HG03280 (cell line): ENCODE results near the gene RIC8B.

ENCODE experiments used
- ATAC-seq: cut with Tn5 transposase; IDR thresholded peaks from one replicate; pipeline ENCODE4 v1.9.1; 2021; ENCODE audit warnings: mild to moderate bottlenecking, moderate library complexity; ENCODE audit not compliant: unreplicated experiment

The RIC8B gene

GRCh38 chr12:106758349-106759110 lies 16.0 kb upstream of the RIC8B start:
- ATAC-seq: no peak

- no peak for ATAC-seq
Observed at GRCh38 chr12:106759526-106760183, 14.8 kb upstream of the RIC8B start.

- peak; percentile 99 for ATAC-seq
Observed at GRCh38 chr12:106760184-106760531, 14.3 kb upstream of the RIC8B start.

- ATAC-seq: no peak
Observed at GRCh38 chr12:106764220-106764619, 10.3 kb upstream of the RIC8B start.

GRCh38 chr12:106764738-106765137 lies 9.7 kb upstream of the RIC8B start:
- no peak for ATAC-seq

GRCh38 chr12:106766393-106766826 lies 8.1 kb upstream of the RIC8B start:
- no peak for ATAC-seq

GRCh38 chr12:106767206-106767605 lies 7.3 kb upstream of the RIC8B start:
- no peak for ATAC-seq

GRCh38 chr12:106767954-106768822 lies 6.3 kb upstream of the RIC8B start:
- ATAC-seq: no peak

GRCh38 chr12:106769078-106769477 lies 5.4 kb upstream of the RIC8B start:
- no peak for ATAC-seq

GRCh38 chr12:106769546-106769945 lies 4.9 kb upstream of the RIC8B start:
- ATAC-seq: no peak

GRCh38 chr12:106771425-106771824 lies 3.1 kb upstream of the RIC8B start:
- ATAC-seq: no peak

GRCh38 chr12:106773286-106774004 lies 1.0 kb upstream of the RIC8B start:
- ATAC-seq: no peak

- peak; percentile 12 for ATAC-seq
Observed at GRCh38 chr12:106774808-106775524, 484 bp downstream of the RIC8B start.

- no peak for ATAC-seq
Observed at GRCh38 chr12:106776897-106777296, 2.4 kb downstream of the RIC8B start.

GRCh38 chr12:106780010-106780631 lies 5.6 kb downstream of the RIC8B start:
- ATAC-seq: no peak

- no peak for ATAC-seq
Observed at GRCh38 chr12:106782619-106783018, 8.1 kb downstream of the RIC8B start.

GRCh38 chr12:106783515-106783914 lies 9.0 kb downstream of the RIC8B start:
- no peak for ATAC-seq

GRCh38 chr12:106790020-106790419 lies 15.5 kb downstream of the RIC8B start:
- no peak for ATAC-seq

GRCh38 chr12:106791531-106791930 lies 17.0 kb downstream of the RIC8B start:
- no peak for ATAC-seq

GRCh38 chr12:106794369-106794768 lies 19.9 kb downstream of the RIC8B start:
- ATAC-seq: no peak
